Vagina (tissue), 2 donors: ENCODE measurements around the gene SLFN14.

Source experiments
- CTCF ChIP-seq, 3 experiments: fragments of 450-650 bp in 2 of 3; fragments of 200-600 bp in 1 of 3; sonication (generic) in 1 of 3; IDR thresholded peaks; one replicate each; pipeline ENCODE4 v1.5.1; 2017 to 2019; ENCODE audit warnings: antibody characterized with exemption in 3 of 3, mild to moderate bottlenecking in 2 of 3, moderate library complexity in 2 of 3
- POLR2A ChIP-seq, 2 donors: fragments of 450-650 bp; IDR thresholded peaks; one replicate each; pipeline ENCODE4 v1.6.1; 2017; ENCODE audit warnings: antibody characterized with exemption in 2 of 2, mild to moderate bottlenecking in 2 of 2, moderate library complexity in 2 of 2

DNA sequence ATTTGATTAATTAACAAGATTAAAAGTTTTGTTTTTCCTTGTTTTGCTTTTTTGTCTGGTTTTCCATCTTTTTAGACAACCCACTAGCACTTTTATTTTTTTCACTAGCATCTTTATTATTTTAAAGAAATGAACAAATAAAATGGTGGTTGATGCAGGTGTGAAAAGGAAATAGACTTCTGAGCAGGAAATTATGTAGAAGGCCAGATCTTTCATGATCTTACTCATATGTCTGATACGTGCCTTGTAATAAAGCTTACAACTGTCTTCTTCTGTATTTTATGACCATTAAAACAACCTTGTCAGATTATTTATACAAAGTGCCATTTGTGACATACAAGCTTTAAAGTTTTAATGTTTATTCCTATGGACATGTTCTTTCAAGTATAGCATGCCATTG is 29.5 kb downstream of the SLFN14 start:
- TF ChIP-seq CTCF (IDR thresholded peaks at IDR 0.05) (no peak), POLR2A (IDR thresholded peaks at IDR 0.05) (no peak)
